GM18526 (cell line): Measurements from ENCODE around the gene C16orf87.

Experiments used
- POLR2A ChIP-seq: IDR thresholded peaks from 3 replicates; pipeline ENCODE4 v1.6.1; 2011; ENCODE audit not compliant: insufficient read length; ENCODE audit errors: extremely low read depth

The C16orf87 gene

DNA sequence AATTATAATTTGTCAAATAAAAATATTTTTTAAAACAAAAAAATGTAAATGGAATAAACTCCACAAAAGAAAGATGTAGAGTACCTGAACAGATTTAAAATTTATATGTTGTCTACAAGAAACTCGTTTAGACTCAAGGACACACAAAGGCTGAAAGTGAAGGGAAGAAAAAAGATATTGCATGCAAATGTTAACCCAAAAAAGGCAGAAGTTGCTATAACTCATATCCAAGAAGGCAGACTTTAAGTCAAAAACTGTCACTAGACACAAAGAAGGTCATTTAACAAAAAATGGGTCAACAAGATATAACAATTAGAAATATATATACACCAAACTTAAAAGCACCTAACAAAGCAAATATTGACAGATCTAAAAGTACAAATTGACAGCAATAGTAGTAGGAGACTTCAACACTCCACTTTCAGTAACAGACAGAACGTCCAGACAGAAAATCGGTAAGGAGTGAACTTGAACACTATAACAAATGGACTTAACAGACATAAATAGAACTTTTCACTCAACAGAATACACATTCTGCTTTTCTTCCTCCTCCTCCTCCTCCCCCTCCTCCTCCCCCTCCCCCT, 42.0 kb downstream of the C16orf87 start:
- TF ChIP-seq POLR2A: no peak

GRCh38 chr16:46787909-46788308, 43.1 kb downstream of the C16orf87 start:
- TF ChIP-seq POLR2A: no peak

DNA sequence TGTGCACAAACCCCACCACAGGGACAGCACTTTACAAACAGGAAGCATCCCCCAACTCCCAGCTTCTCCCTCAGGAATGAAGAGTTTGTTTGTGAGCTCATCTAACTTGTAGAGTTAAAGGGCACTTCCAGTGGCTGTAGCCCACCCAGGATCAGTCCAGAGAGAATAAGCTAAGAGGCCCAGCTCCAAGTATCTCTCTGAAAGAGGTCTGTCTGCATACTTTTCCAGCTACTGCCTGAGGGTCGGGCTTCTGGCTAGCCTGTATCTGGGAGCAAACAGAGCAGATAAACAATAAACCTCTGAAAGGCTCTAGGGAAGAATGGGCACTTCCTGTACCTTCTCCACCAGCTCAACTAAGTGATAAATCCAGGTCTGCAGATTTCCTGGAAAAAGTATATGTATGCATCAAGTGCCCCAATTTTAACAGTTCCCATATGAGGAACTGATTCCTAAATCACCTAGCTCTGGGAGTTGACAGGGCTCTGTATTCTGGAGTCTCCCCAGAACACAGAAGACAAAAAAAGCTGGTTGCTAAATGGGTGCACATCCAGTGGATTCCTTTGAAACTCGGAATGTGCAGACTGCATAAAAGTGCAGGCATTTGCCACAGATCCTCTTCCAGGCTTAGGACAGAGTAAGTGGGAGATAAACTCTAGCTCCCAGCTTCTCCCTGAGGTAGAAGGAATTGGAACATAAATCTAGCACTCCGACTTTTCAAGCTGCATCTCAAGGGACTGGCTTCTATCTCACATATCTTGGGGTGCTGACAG, 45.7 kb downstream of the C16orf87 start:
- no peak for TF ChIP-seq POLR2A

DNA sequence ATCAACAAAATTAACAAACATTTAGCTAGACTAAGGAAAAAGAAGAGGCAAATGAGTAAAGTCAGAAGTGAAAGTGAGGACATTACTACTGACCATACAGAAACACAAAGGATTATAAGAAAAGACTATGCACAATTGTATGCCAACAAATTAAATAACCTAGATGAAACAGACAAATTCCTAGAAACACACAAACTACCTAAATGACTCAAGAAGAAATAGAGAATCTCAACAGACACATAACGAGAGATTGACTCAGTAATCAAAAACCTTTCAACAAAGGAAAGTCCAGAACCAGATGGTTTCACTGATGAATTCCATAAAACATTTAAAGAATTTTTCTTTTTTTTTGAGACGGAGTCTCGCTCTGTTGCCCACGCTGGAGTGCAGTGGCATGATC, 47.2 kb downstream of the C16orf87 start:
- no peak for TF ChIP-seq POLR2A

- TF ChIP-seq POLR2A: no peak
These were observed 48.7 kb downstream of the C16orf87 start for GRCh38 chr16:46782320-46782719.

GRCh38 chr16:46777804-46778203, 53.2 kb downstream of the C16orf87 start:
- TF ChIP-seq POLR2A: no peak

- no peak for TF ChIP-seq POLR2A
These were observed 55.8 kb downstream of the C16orf87 start for GRCh38 chr16:46775214-46775613.

DNA sequence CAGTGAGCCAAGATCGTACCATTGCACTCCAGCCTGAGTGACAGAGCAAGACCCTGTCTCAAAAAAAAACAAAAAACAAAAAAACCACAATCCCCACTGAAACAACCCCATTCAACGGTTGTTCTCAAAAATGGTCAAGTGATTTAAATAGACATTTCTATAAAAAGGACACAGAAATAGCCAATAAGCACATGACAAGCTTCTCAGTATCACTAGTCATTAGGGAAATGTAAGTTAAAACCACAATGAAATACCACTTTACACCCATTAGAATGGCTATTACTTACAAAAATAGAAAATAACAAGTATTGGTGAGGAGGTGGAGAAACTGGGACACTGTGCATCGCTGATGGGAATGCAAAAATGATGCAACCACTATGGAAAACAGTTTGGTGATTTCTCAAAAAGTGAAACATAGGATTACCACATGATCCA, 56.2 kb downstream of the C16orf87 start:
- TF ChIP-seq POLR2A: no peak

DNA sequence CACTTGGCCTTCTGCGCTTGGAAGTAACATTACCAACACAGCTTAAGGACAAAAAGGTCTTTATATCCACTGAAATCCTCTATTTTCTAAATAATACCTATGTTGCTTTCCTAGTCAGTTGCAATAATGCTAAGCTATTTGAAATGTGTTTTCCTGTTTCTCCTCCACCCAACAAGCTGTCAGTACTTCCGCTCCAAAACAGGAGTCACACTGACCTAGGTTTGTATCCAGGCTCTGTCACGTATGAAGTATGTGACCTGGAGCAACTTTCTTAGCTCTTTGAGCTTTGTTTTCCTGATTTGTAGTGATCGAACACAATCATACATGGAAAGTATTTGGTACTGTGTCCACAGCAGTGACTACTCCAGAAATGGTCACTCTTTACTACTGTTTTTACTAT, 58.5 kb downstream of the C16orf87 start:
- TF ChIP-seq POLR2A: no peak

GRCh38 chr16:46768809-46769208, 62.2 kb downstream of the C16orf87 start:
- TF ChIP-seq POLR2A: no peak

GRCh38 chr16:46765050-46765449, 65.9 kb downstream of the C16orf87 start:
- no peak for TF ChIP-seq POLR2A

DNA sequence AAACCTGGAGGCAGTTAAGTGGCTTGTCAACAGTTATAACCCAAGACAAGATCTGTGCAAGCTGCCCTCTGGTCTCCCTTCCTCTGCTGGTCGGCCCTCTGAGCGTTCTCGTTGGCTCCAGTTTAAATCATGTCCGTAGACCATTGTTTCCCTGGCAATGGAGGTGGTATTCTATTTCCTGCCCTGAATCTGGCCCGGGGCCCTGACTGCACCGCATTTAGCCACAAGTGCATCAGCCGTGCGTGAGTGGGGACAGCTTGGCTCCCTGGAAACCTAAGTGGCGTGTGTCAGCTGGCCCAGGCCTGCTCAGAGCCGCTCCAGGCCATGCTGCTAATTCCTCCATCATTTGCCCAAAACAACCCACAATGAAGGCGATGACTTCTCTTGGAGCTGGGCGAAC, 67.8 kb downstream of the C16orf87 start:
- TF ChIP-seq POLR2A: no peak

GRCh38 chr16:46762583-46762982, 68.4 kb downstream of the C16orf87 start:
- no peak for TF ChIP-seq POLR2A

DNA sequence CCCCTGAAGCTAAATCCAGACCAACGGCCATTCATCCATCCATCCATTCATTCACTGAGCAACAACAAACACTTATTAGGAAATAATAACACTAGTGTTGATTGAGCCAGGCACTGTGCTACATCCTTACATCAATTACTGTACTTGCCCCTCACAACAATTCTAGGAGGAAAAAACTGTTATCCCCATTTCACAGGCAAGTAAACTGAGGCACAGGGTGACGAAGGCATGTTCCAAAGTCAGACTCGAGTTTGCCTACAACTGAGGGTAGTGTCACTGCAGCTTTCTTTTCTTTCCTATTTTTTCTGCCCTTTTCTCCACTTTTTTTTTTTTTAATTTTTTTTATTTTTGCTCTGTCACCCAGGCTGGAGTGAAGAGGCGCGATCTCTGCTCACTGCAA, 71.7 kb downstream of the C16orf87 start:
- no peak for TF ChIP-seq POLR2A

GRCh38 chr16:46757339-46758050, 73.5 kb downstream of the C16orf87 start:
- TF ChIP-seq POLR2A: no peak

DNA sequence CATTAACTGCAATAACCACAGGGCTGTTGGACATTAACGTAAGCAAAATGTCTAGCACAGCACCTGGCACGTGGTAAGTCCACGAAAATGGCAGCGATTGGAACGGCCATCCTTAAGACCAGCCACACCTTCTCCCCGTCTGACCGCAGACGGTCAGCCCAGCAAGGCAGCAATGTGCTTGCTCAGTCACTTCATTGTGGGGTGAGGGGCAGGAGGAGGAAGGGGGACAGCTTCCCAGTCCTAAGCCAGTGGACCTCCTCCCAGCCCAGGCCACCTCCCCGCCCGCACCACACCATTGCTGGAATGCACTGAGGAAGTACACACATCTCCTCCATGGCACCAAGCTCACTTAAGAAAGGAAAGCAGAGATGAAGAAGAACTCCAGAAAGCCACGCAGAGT, 74.2 kb downstream of the C16orf87 start:
- no peak for TF ChIP-seq POLR2A
